ENCODE data around the gene EHD4.

EHD4 gene

DNA sequence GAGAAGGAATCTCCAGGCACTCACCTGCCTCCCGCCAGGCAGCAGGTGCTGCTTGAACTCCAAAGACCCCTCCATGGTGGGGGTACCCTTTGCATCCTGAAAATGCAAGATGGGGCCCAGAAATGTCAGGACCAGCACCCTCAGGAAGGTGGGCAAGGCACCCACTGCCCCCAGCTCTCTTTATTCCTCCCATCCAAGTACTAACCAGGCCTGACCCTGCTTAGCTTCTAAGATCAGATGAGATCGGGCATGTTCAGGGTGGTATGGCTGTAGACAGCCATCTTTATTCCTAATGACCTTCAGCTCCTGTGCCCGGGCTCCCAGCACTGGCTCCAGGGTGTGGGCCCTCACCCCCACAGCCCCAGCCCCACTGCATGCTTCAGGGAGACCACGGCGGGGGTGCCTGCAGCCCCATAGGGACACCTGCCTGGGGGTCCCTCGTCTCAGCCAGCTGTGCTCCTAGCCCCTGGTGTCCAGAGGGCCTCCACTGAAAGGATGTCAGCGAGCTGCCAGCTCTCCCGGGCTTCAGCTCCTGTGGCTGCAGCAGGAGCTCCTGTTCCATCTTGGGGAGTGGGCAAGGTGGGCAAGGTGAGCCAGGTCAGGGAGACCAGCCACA lies 120.5 kb downstream of the EHD4 start:
- no peak overlapping the region for H3K9ac ChIP-seq (ENCODE audit: low read length)

GRCh38 chr15:41851167-41851523 lies 121.2 kb downstream of the EHD4 start:
- H4K20me1 ChIP-seq (ENCODE audit: insufficient read depth, low read length): no peaks in the 10 kb centered on the region
- H3K4me3 ChIP-seq (ENCODE audit: low read length): no peak overlapping the region
- no peak for DNase-seq
- no peaks in the 10 kb centered on the region for H3K9me3 ChIP-seq (replicated peaks; ENCODE audit: insufficient read depth, low read length)
- peaks cover 7% of the 10 kb centered on the region; the same call in 1 of the 2 replicates for H3K4me1 ChIP-seq (ENCODE audit: low read length)
- H2AFZ ChIP-seq (ENCODE audit: low read length): no peak overlapping the region
- H3K27ac ChIP-seq (ENCODE audit: low read length): no peak overlapping the region
- no peaks in the 10 kb centered on the region; the same call in 1 of the 2 replicates for H3K27me3 ChIP-seq (replicated peaks; ENCODE audit: insufficient read depth, low read length)
- TF ChIP-seq EZH2phosphoT487 (IDR thresholded peaks at IDR 0.05; ENCODE audit: low read length) (no peak), CTCF (IDR thresholded peaks at IDR 0.05; ENCODE audit: low read length) (no peak), EZH2 (optimal IDR thresholded peaks at IDR 0.05; ENCODE audit: low read depth, low read length) (no peak)
- H3K36me3 ChIP-seq (replicated peaks; ENCODE audit: insufficient read depth, low read length): no peaks in the 10 kb centered on the region
- no peaks in the 10 kb centered on the region for H3K79me2 ChIP-seq (ENCODE audit: low read length)
- H3K9me2 ChIP-seq (replicated peaks; ENCODE audit: insufficient read depth, low read length): no peaks in the 10 kb centered on the region
- H3K9ac ChIP-seq (ENCODE audit: low read length): no peak overlapping the region
- H3K4me2 ChIP-seq (ENCODE audit: low read depth, low read length): no peak overlapping the region
- H3F3A ChIP-seq (ENCODE audit: insufficient read depth, low read length): no peaks in the 10 kb centered on the region

More for the DNA sequence above, 120.5 kb downstream of the EHD4 start:
- no peak for TF ChIP-seq CTCF (IDR thresholded peaks at IDR 0.05; ENCODE audit: low read length)
- TF ChIP-seq EZH2phosphoT487 (IDR thresholded peaks at IDR 0.05; ENCODE audit: low read length): no peak
- no peak for TF ChIP-seq EZH2 (optimal IDR thresholded peaks at IDR 0.05; ENCODE audit: low read depth, low read length)
- Histone ChIP-seq H3K9me3 (replicated peaks; ENCODE audit: insufficient read depth, low read length) (no peaks in the 10 kb centered on the region), H3F3A (ENCODE audit: insufficient read depth, low read length) (no peaks in the 10 kb centered on the region), H3K4me3 (ENCODE audit: low read length) (no peak overlapping the region), H3K36me3 (replicated peaks; ENCODE audit: insufficient read depth, low read length) (no peaks in the 10 kb centered on the region), H3K4me1 (ENCODE audit: low read length) (peaks cover 7% of the 10 kb centered on the region; the same call in 1 of the 2 replicates), H3K79me2 (ENCODE audit: low read length) (no peaks in the 10 kb centered on the region), H4K20me1 (ENCODE audit: insufficient read depth, low read length) (no peaks in the 10 kb centered on the region), H2AFZ (ENCODE audit: low read length) (no peak overlapping the region), H3K4me2 (ENCODE audit: low read depth, low read length) (no peak overlapping the region), H3K9me2 (replicated peaks; ENCODE audit: insufficient read depth, low read length) (no peaks in the 10 kb centered on the region), H3K27me3 (replicated peaks; ENCODE audit: insufficient read depth, low read length) (no peaks in the 10 kb centered on the region; the same call in 1 of the 2 replicates), H3K27ac (ENCODE audit: low read length) (no peak overlapping the region)
- DNase-seq: no peak

- no peak for TF ChIP-seq CTCF (IDR thresholded peaks at IDR 0.05; ENCODE audit: low read length)
- Histone ChIP-seq H3K36me3 (replicated peaks; ENCODE audit: insufficient read depth, low read length) (no peaks in the 10 kb centered on the region), H4K20me1 (ENCODE audit: insufficient read depth, low read length) (no peaks in the 10 kb centered on the region), H3K27ac (ENCODE audit: low read length) (no peak overlapping the region), H3K9ac (ENCODE audit: low read length) (no peak overlapping the region), H3K4me2 (ENCODE audit: low read depth, low read length) (no peak overlapping the region), H2AFZ (ENCODE audit: low read length) (no peak overlapping the region), H3F3A (ENCODE audit: insufficient read depth, low read length) (no peaks in the 10 kb centered on the region), H3K4me1 (ENCODE audit: low read length) (peaks cover 7% of the 10 kb centered on the region; the same call in 1 of the 2 replicates), H3K9me3 (replicated peaks; ENCODE audit: insufficient read depth, low read length) (no peaks in the 10 kb centered on the region), H3K27me3 (replicated peaks; ENCODE audit: insufficient read depth, low read length) (no peaks in the 10 kb centered on the region; the same call in 1 of the 2 replicates), H3K4me3 (ENCODE audit: low read length) (no peak overlapping the region), H3K9me2 (replicated peaks; ENCODE audit: insufficient read depth, low read length) (no peaks in the 10 kb centered on the region), H3K79me2 (ENCODE audit: low read length) (no peaks in the 10 kb centered on the region)
- no peak for DNase-seq
Measured at GRCh38 chr15:41850482-41851166, 121.7 kb downstream of the EHD4 start.

Data from MM.1S (cell line).